ENCODE results near the gene DCUN1D3.
A peak's percentile ranks its signal among the peaks of the same experiment; 100 is the strongest.
"Not testable (repeated sequence)": the region's sequence is repeated elsewhere in the genome, so short reads cannot be mapped to it uniquely, and the experiment has no call there.

The DCUN1D3 gene

DNA sequence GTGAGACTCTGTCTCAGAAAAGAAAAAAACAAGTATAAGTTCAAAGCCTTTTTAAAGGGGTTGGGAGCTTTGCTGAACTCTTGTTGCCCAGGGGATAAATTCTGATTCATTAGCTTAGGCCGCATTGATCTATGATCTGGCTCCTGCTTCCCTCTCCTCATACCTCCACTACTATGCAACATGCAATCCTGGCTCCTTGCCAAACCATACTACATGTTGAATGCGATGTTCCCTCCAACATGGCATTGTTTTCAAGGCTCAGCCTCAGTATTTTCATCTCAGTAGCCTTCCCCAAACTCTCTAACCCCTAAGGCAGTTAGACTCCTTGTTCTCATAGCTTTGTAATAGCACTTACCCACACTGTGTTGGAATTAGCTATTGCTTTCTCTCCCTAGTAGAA lies 87.6 kb downstream of the DCUN1D3 start:
- Histone ChIP-seq H3K27ac (ENCODE audit: low read depth, low read length) (no peak overlapping the region), H3K4me3 (ENCODE audit: low read depth in 1 of 2, low read length in 2 of 2) (no peak overlapping the region)

DNA sequence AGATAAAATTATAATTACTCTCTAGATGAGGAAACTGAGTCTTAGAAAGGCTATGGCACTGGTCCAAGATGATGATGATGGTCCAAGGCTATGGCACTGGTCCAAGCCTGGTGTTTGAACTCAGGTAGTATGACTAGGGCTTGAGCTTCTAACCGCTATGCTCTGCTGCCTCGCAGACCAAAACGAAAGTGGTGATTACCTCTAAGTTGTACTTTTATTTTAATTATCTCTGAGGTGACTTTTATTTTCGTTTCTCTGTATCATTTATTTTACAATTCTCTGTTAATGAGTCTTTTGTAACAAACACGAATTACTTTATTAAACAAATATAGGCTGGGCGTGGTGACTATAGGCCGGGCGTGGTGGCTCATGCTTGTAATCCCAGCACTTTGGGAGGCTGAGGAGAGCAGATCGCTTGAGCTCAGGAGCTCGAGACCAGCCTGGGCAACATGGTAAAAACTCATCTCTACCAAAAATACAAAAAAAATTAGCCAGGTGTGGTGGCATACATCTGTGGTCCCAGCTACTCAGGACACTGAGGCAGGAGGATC lies 88.2 kb downstream of the DCUN1D3 start:
- Histone ChIP-seq H3K27ac (ENCODE audit: low read depth, low read length) (no peak overlapping the region), H3K9ac (ENCODE audit: low read length) (no peak overlapping the region), H3K9me3 (ENCODE audit: low read length) (no peaks in the 10 kb centered on the region), H3K4me1 (ENCODE audit: insufficient read depth, low read length) (peaks cover 5% of the 10 kb centered on the region), H3K27me3 (ENCODE audit: control insufficient read depth in 1 of 2, insufficient read depth in 2 of 2, low read length in 2 of 2) (no peaks in the 10 kb centered on the region), H3K4me3 (ENCODE audit: low read depth in 1 of 2, low read length in 2 of 2) (no peak overlapping the region), H3K36me3 (ENCODE audit: insufficient read depth, low read length) (no peaks in the 10 kb centered on the region)

More for the DNA sequence above, 87.6 kb downstream of the DCUN1D3 start:
- Histone ChIP-seq H3K9ac (ENCODE audit: low read length) (no peak overlapping the region), H3K36me3 (ENCODE audit: insufficient read depth, low read length) (no peaks in the 10 kb centered on the region), H3K27me3 (ENCODE audit: control insufficient read depth in 1 of 2, insufficient read depth in 2 of 2, low read length in 2 of 2) (no peaks in the 10 kb centered on the region), H3K4me1 (ENCODE audit: insufficient read depth, low read length) (no peaks in the 10 kb centered on the region), H3K9me3 (ENCODE audit: low read length) (no peaks in the 10 kb centered on the region)

GRCh38 chr16:20807862-20808261 lies 92.3 kb downstream of the DCUN1D3 start:
- H3K4me3 ChIP-seq (ENCODE audit: low read depth in 1 of 2, low read length in 2 of 2) = no peak overlapping the region
- H3K9me3 ChIP-seq (ENCODE audit: low read length) = no peaks in the 10 kb centered on the region
- H3K27ac ChIP-seq (ENCODE audit: low read depth, low read length) = no peak overlapping the region
- H3K4me1 ChIP-seq (ENCODE audit: insufficient read depth, low read length) = peaks cover 5% of the 10 kb centered on the region
- no peaks in the 10 kb centered on the region for H3K27me3 ChIP-seq (ENCODE audit: control insufficient read depth in 1 of 2, insufficient read depth in 2 of 2, low read length in 2 of 2)
- no peaks in the 10 kb centered on the region for H3K36me3 ChIP-seq (ENCODE audit: insufficient read depth, low read length)
- H3K9ac ChIP-seq (ENCODE audit: low read length) = no peak overlapping the region

DNA sequence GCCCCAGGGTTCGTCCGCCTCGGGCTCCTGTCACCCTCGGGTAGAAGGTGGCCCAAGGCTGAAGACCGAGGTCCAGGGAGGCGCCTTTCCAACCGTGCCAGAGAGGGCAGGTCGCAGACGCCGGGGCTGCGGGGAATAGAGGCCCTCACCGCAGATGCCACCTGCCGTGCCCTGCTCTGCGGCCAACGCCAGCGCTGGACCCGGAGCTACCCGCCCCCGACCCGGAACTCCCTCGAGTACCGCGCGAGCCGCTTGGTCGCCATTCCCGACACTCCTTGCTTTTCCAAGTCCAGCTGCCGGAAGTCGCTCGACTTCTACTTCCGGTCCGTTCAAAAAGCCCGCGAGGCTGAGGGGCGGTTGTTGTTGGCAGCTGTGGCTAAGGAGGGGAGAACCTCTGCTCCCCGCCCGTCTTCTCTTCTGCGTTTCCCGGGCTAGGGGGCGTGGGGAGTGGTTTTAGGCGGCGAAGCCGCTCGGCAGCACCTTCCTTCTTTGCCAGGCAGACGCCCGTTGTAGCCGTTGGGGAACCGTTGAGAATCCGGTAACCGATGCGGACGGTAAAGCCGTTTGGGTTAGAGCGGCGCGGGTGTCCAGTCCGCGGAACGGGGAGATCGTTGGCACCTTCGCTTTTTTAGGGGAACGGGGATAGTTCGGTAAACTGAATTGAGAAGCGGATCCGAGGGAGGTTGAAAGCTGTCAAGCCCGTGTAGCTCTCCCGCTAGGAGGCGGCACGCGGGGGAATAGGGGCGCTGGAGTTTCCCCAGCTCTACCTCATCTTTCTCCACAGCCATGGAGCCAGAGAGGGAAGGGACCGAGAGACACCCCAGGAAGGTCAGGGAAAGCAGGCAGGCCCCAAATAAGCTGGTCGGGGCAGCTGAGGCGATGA lies 93.7 kb downstream of the DCUN1D3 start, which contains the start of the genes ERI2 and REXO5:
ERI2 (minus strand) TSS at position 305 of the 883 bp plus-strand sequence; CDS start at position 263, 42 bp downstream.
REXO5 (plus strand) TSS at position 360 of the 883 bp plus-strand sequence; CDS start at position 787, 427 bp downstream.
- no peaks in the 10 kb centered on the region for H3K27me3 ChIP-seq (ENCODE audit: control insufficient read depth in 1 of 2, insufficient read depth in 2 of 2, low read length in 2 of 2)

DNA sequence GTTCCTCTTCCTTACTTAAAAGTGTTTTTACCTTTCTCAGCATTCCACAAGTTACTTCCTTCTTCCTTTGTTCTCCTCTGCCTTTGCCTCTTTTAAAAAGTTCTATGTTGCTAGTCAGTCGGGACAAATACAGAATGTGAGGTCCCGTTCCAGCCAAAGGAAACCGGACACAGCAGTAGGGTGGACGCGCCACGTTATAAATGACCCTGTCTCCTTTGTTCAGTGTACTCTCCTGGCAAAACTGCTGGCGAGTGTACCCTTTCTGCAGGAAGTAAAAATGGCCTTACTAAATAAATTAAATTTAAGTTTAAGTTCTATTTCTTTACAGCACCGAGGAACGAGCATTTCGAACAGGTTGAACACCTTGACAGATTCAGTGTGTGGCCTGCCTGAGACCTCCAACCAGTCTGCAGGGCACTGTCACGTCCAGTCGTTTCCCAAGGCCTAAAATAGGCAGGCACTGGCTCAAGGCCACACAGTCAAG lies 94.4 kb downstream of the DCUN1D3 start:
- H3K4me3 ChIP-seq (ENCODE audit: low read depth in 1 of 2, low read length in 2 of 2) = peak overlapping the region; percentile 93 to 95
- peak overlapping the region; percentile 83 for H3K27ac ChIP-seq (ENCODE audit: low read depth, low read length)
- not testable (repeated sequence) for H3K36me3 ChIP-seq (ENCODE audit: insufficient read depth, low read length); H3K9me3 ChIP-seq (ENCODE audit: low read length); H3K4me1 ChIP-seq (ENCODE audit: insufficient read depth, low read length); H3K27me3 ChIP-seq (ENCODE audit: control insufficient read depth in 1 of 2, insufficient read depth in 2 of 2, low read length in 2 of 2)
- H3K9ac ChIP-seq (ENCODE audit: low read length) = peak overlapping the region; percentile 74

More for the DNA sequence above, 93.7 kb downstream of the DCUN1D3 start, which contains the start of the genes ERI2 and REXO5:
- Histone ChIP-seq H3K36me3 (ENCODE audit: insufficient read depth, low read length) (no peaks in the 10 kb centered on the region), H3K27ac (ENCODE audit: low read depth, low read length) (peak within 1 kb of the TSS; percentile 83), H3K9ac (ENCODE audit: low read length) (peak within 1 kb of the TSS; percentile 74), H3K4me3 (ENCODE audit: low read depth in 1 of 2, low read length in 2 of 2) (peak within 1 kb of the TSS; percentile 93 to 95), H3K9me3 (ENCODE audit: low read length) (no peaks in the 10 kb centered on the region), H3K4me1 (ENCODE audit: insufficient read depth, low read length) (peaks cover 5% of the 10 kb centered on the region)
